Sigmoid colon (tissue), 7 donors: Measurements from ENCODE around the gene TTLL13. TPM values are rescaled to one million over a fixed set of nuclear protein-coding genes. Genes with fewer than 3 reads are reported as not detected.

Experiments
- DNase-seq: peaks from one replicate; pipeline ENCODE4 v3.0.0-alpha.2; 2019
- H3K27ac ChIP-seq, 4 donors: fragments of 200-600 bp; sonication (generic); one replicate each; pipeline ENCODE4 v1.5.1; 2016 to 2019; ENCODE audit warnings: mild to moderate bottlenecking in 1 of 4
- H3K27me3 ChIP-seq, 3 donors: fragments of 200-600 bp; sonication (generic); one replicate each; pipeline ENCODE4 v1.5.1; 2019; ENCODE audit warnings: mild to moderate bottlenecking in 1 of 3
- H3K36me3 ChIP-seq, 4 donors: fragments of 200-600 bp; sonication (generic); one replicate each; pipeline ENCODE4 v1.5.1; 2016 to 2019
- H3K4me1 ChIP-seq, 4 donors: fragments of 200-600 bp; sonication (generic); one replicate each; pipeline ENCODE4 v1.5.1; 2017 to 2019
- H3K4me3 ChIP-seq, 4 donors: fragments of 200-600 bp; sonication (generic); one replicate each; pipeline ENCODE4 v1.5.1; 2017 to 2019; ENCODE audit warnings: mild to moderate bottlenecking in 2 of 4, moderate library complexity in 1 of 4
- H3K9me3 ChIP-seq, 4 donors: fragments of 200-600 bp in 3 of 4; sonication (generic) in 3 of 4; one replicate each; pipeline versions ENCODE4 v1.5.1 to v1.6.1; 2013 to 2019
- CTCF ChIP-seq, 4 experiments: fragments of 450-650 bp in 3 of 4; fragments of 200-600 bp in 1 of 4; IDR thresholded peaks; one replicate each; pipeline ENCODE4 v1.5.1; 2016 to 2019; ENCODE audit warnings: antibody characterized with exemption in 4 of 4, mild to moderate bottlenecking in 3 of 4, moderate library complexity in 2 of 4
- EP300 ChIP-seq, 4 donors: sonication (generic); formaldehyde crosslinking; IDR thresholded peaks; one replicate each; pipeline ENCODE4 v1.6.1; 2017; ENCODE audit warnings: antibody characterized with exemption in 4 of 4
- POLR2A ChIP-seq, 2 donors: fragments of 450-650 bp; IDR thresholded peaks; one replicate each; pipeline ENCODE4 v1.6.1; 2016; ENCODE audit warnings: antibody characterized with exemption in 2 of 2, mild to moderate bottlenecking in 2 of 2, moderate library complexity in 2 of 2
- POLR2AphosphoS5 ChIP-seq, 4 donors: sonication (generic); formaldehyde crosslinking; IDR thresholded peaks; one replicate each; pipeline ENCODE4 v1.6.1; 2017; ENCODE audit warnings: antibody characterized with exemption in 4 of 4
- WGBS, 2 donors: extraction: QIAGEN DNeasy Blood & Tissue Kit; methylation state at CpG; one replicate each; pipeline ENCODE4 v1.1.7; 2013; 5-methylcytosine and 5-hydroxymethylcytosine counted together
- intact Hi-C: fragments of 100-400 bp; cut with DNase I; formaldehyde crosslinking; loops from one replicate; pipeline ENCODE4 v1.15.1; 2023
- polyA plus RNA-seq, 3 donors: library from polyadenylated mRNA; stranded (reverse); fragments of 200-250 nt; gene quantifications; one replicate each; pipeline ENCODE4 v1.2.3, GENCODE V29; 2013
- total RNA-seq, 4 donors: library from RNA; depleted of rRNA; stranded (reverse); fragments of >200 nt; gene quantifications; one replicate each; pipeline ENCODE4 v1.1.0, GENCODE V29; 2016
- donor health status: healthy with polysubstance abuse.
- donor health status: Bipolar disorder and iron deficiency.
- donor health status: healthy.

The TTLL13 gene
- total and polyA plus RNA-seq, 7 donors: 0.25 TPM; not detected in 6

DNA sequence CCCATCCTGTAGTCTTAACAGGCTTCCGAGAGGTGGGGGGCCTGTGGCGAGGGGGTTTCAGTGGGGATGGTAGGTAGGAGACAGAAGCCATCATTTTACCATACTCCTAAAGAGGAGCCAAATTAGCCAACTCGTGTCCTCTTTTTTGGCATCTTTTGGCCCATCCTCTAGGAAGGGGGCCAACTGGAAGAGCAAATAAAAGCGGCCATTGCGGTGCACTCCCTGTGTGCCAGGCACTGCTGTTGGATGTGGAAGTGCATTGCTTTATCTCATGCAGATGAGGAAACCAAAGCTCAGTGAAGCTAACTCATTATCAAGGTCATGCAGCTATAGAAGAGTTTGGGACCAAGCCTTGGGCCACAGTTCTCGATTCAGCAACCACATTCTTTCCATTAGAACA lies 42.1 kb upstream of the TTLL13 start:
- H3K36me3 ChIP-seq: peaks cover 0 to 42% (median 4%) of the 10 kb centered on the region in 4 donors
- H3K4me1 ChIP-seq: peaks cover 0 to 78% (median 68%) of the 10 kb centered on the region in 4 donors

DNA sequence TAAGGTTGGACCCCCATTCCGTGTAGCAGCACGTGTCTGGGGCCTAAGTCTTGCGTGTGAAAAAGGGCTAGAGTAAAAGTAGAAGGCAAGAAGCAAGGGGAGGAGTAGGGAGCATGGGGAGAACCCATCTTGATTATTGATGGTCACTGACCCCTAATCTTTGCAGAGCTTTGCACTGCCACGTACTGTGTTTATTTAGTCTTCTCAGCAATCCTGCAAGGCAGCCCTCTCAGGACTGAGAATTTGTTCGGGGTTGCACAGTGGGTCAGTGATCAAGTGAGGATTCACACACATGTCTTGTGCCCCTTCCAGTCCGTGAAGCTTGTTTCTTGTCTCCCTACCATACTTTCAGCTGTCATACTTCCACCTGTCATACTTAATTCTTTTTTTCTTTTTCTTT lies 41.0 kb upstream of the TTLL13 start:
- TF ChIP-seq EP300 (IDR thresholded peaks at IDR 0.05): no peak
- WGBS, 2 donors: 92% methylated on average over 6 of the region's 6 CpGs
- H3K27ac ChIP-seq: no peak overlapping the region
- peaks cover 0 to 42% (median 4%) of the 10 kb centered on the region in 4 donors for H3K36me3 ChIP-seq
- H3K4me1 ChIP-seq: peaks cover 0 to 78% (median 69%) of the 10 kb centered on the region in 4 donors
- intact Hi-C loops: no loop called here
- H3K4me3 ChIP-seq: no peak overlapping the region
- H3K27me3 ChIP-seq: no peaks in the 10 kb centered on the region
- DNase-seq: no peak
- no peaks in the 10 kb centered on the region for H3K9me3 ChIP-seq

More for the DNA sequence above, 42.1 kb upstream of the TTLL13 start:
- TF ChIP-seq POLR2A (IDR thresholded peaks at IDR 0.05) (no peak), EP300 (IDR thresholded peaks at IDR 0.05) (no peak), POLR2AphosphoS5 (IDR thresholded peaks at IDR 0.05) (no peak), CTCF (IDR thresholded peaks at IDR 0.05) (no peak)
- DNase-seq: no peak
- intact Hi-C loops: no loop called here
- WGBS, 2 donors: 92 to 95% methylated on average over 6 of the region's 6 CpGs
- Histone ChIP-seq H3K4me3 (no peak overlapping the region), H3K27ac (no peak overlapping the region), H3K27me3 (no peaks in the 10 kb centered on the region), H3K9me3 (no peaks in the 10 kb centered on the region)

GRCh38 chr15:90209591-90209990 lies 39.8 kb upstream of the TTLL13 start:
- Histone ChIP-seq H3K27me3 (no peaks in the 10 kb centered on the region), H3K9me3 (no peaks in the 10 kb centered on the region), H3K4me3 (no peak overlapping the region), H3K27ac (peak overlapping the region in 3 of 4 donors; percentile 68 to 71 (median 69)), H3K4me1 (peaks cover 0 to 71% (median 59%) of the 10 kb centered on the region in 4 donors), H3K36me3 (peaks cover 0 to 42% (median 4%) of the 10 kb centered on the region in 4 donors)
- no peak for TF ChIP-seq POLR2A (IDR thresholded peaks at IDR 0.05)
- TF ChIP-seq EP300 (IDR thresholded peaks at IDR 0.05): no peak
- no peak for TF ChIP-seq CTCF (IDR thresholded peaks at IDR 0.05)
- no peak for TF ChIP-seq POLR2AphosphoS5 (IDR thresholded peaks at IDR 0.05)
- 68 to 69% methylated on average over 9 of the region's 9 CpGs for WGBS, 2 donors
- DNase-seq: no peak
- intact Hi-C loops: no loop called here

GRCh38 chr15:90210593-90210992 lies 38.8 kb upstream of the TTLL13 start:
- peak overlapping the region in 3 of 4 donors; percentile 68 to 71 (median 69) for H3K27ac ChIP-seq
- H3K9me3 ChIP-seq: no peaks in the 10 kb centered on the region
- peaks cover 0 to 62% (median 51%) of the 10 kb centered on the region in 4 donors for H3K4me1 ChIP-seq
- H3K27me3 ChIP-seq: no peaks in the 10 kb centered on the region
- H3K36me3 ChIP-seq: peaks cover 0 to 36% (median 4%) of the 10 kb centered on the region in 4 donors
- no peak for DNase-seq
- WGBS, 2 donors: 80 to 86% methylated on average over 8 of the region's 8 CpGs
- no peak overlapping the region for H3K4me3 ChIP-seq
- intact Hi-C loops: no loop called here
- TF ChIP-seq POLR2AphosphoS5 (IDR thresholded peaks at IDR 0.05) (peak in 2 of 4 donors; percentile 11 to 31), CTCF (IDR thresholded peaks at IDR 0.05) (no peak)

- intact Hi-C loops: no loop called here
- TF ChIP-seq POLR2A (IDR thresholded peaks at IDR 0.05) (no peak), POLR2AphosphoS5 (IDR thresholded peaks at IDR 0.05) (no peak), CTCF (IDR thresholded peaks at IDR 0.05) (no peak), EP300 (IDR thresholded peaks at IDR 0.05) (no peak)
- no peaks in the 10 kb centered on the region for H3K9me3 ChIP-seq
- peaks cover 0 to 58% (median 48%) of the 10 kb centered on the region in 4 donors for H3K4me1 ChIP-seq
- H3K36me3 ChIP-seq: peaks cover 0 to 35% (median 4%) of the 10 kb centered on the region in 4 donors
- H3K27me3 ChIP-seq: no peaks in the 10 kb centered on the region
- H3K27ac ChIP-seq: peak overlapping the region; percentile 52 to 71 (median 68)
- DNase-seq: no peak
- WGBS, 2 donors: 73 to 85% methylated on average over 9 of the region's 9 CpGs
- H3K4me3 ChIP-seq: peak overlapping the region in 1 of 4 donors; percentile 2
Observed at GRCh38 chr15:90211009-90211408, 38.3 kb upstream of the TTLL13 start.
